Measurements from ENCODE around the gene ABHD15.

DNA sequence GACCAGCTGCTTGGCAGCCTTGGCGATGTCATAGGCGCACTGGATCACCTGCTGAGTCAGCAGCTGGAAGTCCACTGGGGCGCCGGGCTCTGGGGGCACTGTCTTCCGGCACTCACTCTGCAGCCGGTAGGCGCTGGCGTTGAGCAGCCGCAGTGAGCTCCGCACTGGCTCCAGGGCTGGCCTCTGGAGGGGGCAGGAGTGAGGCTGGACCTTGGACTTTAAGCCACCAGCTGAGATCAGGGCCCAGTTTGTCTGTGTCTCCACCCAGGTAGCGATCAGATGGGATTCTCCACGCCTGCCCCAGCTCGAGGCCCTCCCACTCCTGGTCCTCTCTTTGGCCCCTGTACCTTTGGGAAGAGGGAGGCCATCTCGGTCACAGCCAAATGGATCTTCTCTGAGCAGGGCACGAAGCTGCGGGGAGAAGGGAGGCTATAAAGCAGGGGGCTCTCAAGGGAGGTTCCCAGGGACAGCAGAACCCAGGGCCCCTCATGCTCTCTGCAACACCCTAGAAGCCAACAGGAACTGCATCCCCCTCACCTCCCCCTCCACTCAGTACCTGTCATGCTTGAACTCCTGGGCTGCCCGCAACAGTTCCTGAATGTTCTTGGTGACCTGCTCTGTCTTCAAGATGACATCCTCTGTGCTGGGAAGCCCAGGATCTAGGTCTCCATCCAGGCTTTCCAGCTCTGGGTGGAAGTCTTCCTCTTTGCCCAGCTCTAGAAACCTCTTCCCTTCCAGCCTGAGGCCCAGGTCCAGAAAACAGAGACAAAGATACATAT is 8.1 kb upstream of the ABHD15 start:
- TF ChIP-seq, protein P1, sequence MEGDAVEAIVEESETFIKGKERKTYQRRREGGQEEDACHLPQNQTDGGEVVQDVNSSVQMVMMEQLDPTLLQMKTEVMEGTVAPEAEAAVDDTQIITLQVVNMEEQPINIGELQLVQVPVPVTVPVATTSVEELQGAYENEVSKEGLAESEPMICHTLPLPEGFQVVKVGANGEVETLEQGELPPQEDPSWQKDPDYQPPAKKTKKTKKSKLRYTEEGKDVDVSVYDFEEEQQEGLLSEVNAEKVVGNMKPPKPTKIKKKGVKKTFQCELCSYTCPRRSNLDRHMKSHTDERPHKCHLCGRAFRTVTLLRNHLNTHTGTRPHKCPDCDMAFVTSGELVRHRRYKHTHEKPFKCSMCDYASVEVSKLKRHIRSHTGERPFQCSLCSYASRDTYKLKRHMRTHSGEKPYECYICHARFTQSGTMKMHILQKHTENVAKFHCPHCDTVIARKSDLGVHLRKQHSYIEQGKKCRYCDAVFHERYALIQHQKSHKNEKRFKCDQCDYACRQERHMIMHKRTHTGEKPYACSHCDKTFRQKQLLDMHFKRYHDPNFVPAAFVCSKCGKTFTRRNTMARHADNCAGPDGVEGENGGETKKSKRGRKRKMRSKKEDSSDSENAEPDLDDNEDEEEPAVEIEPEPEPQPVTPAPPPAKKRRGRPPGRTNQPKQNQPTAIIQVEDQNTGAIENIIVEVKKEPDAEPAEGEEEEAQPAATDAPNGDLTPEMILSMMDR (IDR thresholded peaks at IDR 0.05) = no peak
- no peak for TF ChIP-seq POLR2A (IDR thresholded peaks at IDR 0.05)
